ENCODE data around the gene SLC44A1. TPM values are rescaled to one million over a fixed set of nuclear protein-coding genes. Genes with fewer than 3 reads are reported as not detected.

The SLC44A1 gene
- total and polyA plus RNA-seq, 2 of the 13 experiments (the other 11 are each of a cell fraction or from before 2014, with no cell fraction given) = 21.4 to 40.8 TPM

DNA sequence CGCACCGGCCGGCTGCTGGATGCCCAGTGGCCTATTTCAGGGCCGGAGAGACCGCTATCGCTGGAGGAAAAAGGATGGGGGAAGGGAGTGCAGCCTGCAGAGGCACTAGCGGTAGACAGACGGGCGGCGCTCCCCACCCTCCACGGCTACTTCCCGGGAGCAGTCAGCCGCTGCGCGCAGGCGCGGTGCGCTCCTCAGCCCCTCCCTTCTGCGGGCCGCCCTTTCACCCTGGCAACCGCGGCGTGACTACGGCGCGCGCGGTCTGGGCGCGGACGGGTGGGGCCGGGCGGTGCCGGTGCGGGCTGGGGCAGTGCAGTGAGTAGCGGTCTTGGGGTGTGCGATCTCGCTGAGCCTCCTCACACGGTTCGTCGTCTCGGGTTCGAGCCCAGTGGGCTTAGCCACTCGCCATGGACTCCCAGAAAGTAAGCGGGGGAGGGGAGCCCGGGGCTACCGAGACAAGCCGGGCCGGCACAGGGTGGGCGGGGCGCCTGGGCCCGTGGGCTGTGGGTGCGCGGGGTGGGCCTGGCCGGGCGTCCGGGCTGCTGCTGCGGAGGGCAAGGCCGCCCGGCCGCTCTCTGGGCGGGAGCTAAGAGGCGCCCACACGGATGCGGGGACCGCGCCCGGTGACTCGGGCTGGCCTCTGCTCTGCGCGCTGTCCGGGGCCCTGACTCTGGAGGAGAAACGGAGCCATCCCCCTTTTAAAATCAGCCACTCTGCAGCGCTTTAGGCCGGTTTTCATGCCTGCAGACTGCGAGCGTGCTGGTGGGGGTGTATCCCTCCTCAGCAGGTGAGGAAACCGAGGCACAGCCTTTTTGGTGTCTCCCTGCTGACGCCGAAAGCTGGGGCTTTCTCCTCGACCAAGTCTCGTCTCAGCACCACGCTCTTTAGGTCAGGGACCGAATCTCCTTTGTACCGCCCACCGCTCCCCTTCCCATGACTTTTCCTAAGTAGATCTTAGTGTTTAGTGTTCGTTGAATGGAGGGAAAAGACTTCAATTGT, 203.7 kb downstream of the SLC44A1 start, which contains the start of gene FSD1L (continued):
- TF ChIP-seq MTA1 (CRISPR knock-in tag; IDR thresholded peaks at IDR 0.05; ENCODE audit: borderline replicate concordance) = peak; percentile 68; the same call in 1 of the 2 replicates
- no peak for TF ChIP-seq ZNF282 (IDR thresholded peaks at IDR 0.05; ENCODE audit: partially characterized antibody)
- 0 out of 2 replicates have a peak, but pooled peaks have one; percentile 57 for TF ChIP-seq HMG20B (CRISPR knock-in tag; conservative IDR thresholded peaks at IDR 0.05)
- TF ChIP-seq, protein P1, sequence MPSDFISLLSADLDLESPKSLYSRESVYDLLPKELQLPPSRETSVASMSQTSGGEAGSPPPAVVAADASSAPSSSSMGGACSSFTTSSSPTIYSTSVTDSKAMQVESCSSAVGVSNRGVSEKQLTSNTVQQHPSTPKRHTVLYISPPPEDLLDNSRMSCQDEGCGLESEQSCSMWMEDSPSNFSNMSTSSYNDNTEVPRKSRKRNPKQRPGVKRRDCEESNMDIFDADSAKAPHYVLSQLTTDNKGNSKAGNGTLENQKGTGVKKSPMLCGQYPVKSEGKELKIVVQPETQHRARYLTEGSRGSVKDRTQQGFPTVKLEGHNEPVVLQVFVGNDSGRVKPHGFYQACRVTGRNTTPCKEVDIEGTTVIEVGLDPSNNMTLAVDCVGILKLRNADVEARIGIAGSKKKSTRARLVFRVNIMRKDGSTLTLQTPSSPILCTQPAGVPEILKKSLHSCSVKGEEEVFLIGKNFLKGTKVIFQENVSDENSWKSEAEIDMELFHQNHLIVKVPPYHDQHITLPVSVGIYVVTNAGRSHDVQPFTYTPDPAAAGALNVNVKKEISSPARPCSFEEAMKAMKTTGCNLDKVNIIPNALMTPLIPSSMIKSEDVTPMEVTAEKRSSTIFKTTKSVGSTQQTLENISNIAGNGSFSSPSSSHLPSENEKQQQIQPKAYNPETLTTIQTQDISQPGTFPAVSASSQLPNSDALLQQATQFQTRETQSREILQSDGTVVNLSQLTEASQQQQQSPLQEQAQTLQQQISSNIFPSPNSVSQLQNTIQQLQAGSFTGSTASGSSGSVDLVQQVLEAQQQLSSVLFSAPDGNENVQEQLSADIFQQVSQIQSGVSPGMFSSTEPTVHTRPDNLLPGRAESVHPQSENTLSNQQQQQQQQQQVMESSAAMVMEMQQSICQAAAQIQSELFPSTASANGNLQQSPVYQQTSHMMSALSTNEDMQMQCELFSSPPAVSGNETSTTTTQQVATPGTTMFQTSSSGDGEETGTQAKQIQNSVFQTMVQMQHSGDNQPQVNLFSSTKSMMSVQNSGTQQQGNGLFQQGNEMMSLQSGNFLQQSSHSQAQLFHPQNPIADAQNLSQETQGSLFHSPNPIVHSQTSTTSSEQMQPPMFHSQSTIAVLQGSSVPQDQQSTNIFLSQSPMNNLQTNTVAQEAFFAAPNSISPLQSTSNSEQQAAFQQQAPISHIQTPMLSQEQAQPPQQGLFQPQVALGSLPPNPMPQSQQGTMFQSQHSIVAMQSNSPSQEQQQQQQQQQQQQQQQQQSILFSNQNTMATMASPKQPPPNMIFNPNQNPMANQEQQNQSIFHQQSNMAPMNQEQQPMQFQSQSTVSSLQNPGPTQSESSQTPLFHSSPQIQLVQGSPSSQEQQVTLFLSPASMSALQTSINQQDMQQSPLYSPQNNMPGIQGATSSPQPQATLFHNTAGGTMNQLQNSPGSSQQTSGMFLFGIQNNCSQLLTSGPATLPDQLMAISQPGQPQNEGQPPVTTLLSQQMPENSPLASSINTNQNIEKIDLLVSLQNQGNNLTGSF (CRISPR knock-in tag; IDR thresholded peaks at IDR 0.05) = no peak
- TF ChIP-seq FOSL1 (CRISPR knock-in tag; IDR thresholded peaks at IDR 0.05; ENCODE audit: borderline replicate concordance) = no peak
- TF ChIP-seq ZC3H13 (CRISPR knock-in tag; IDR thresholded peaks at IDR 0.05) = no peak
- peak; percentile 13; the same call in 1 of the 2 replicates for TF ChIP-seq DPF2 (CRISPR knock-in tag; IDR thresholded peaks at IDR 0.05; ENCODE audit: borderline replicate concordance, low read depth)
- TF ChIP-seq, protein P2, sequence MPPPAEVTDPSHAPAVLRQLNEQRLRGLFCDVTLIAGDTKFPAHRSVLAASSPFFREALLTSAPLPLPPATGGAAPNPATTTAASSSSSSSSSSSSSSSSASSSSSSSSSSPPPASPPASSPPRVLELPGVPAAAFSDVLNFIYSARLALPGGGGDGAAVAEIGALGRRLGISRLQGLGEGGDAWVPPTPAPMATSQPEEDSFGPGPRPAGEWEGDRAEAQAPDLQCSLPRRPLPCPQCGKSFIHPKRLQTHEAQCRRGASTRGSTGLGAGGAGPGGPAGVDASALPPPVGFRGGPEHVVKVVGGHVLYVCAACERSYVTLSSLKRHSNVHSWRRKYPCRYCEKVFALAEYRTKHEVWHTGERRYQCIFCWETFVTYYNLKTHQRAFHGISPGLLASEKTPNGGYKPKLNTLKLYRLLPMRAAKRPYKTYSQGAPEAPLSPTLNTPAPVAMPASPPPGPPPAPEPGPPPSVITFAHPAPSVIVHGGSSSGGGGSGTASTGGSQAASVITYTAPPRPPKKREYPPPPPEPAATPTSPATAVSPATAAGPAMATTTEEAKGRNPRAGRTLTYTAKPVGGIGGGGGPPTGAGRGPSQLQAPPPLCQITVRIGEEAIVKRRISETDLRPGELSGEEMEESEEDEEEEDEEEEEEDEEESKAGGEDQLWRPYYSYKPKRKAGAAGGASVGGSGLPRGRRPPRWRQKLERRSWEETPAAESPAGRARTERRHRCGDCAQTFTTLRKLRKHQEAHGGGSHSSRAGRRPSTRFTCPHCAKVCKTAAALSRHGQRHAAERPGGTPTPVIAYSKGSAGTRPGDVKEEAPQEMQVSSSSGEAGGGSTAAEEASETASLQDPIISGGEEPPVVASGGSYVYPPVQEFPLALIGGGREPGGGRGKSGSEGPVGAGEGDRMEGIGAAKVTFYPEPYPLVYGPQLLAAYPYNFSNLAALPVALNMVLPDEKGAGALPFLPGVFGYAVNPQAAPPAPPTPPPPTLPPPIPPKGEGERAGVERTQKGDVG (CRISPR knock-in tag; IDR thresholded peaks at IDR 0.05; ENCODE audit: borderline replicate concordance) = no peak
- TF ChIP-seq ZNF30 (CRISPR knock-in tag; IDR thresholded peaks at IDR 0.05) = 0 out of 2 replicates have a peak, but pooled peaks have one; percentile 4
- TF ChIP-seq PBX3 (CRISPR knock-in tag; IDR thresholded peaks at IDR 0.05; ENCODE audit: borderline replicate concordance) = no peak
- no peak for TF ChIP-seq CCAR2 (optimal IDR thresholded peaks at IDR 0.05; ENCODE audit: low read depth, low read length)
- TF ChIP-seq ZNF3 (CRISPR knock-in tag; IDR thresholded peaks at IDR 0.05) = no peak
- no peak for TF ChIP-seq ZFAT (CRISPR knock-in tag; conservative IDR thresholded peaks at IDR 0.05)
- TF ChIP-seq HINFP (CRISPR knock-in tag; IDR thresholded peaks at IDR 0.05; ENCODE audit: low read depth) = 0 out of 2 replicates have a peak, but pooled peaks have one; percentile 30
- TF ChIP-seq ZNF652 (CRISPR knock-in tag; IDR thresholded peaks at IDR 0.05; ENCODE audit: borderline replicate concordance, low read depth) = no peak
- TF ChIP-seq GTF3A (CRISPR knock-in tag; conservative IDR thresholded peaks at IDR 0.05) = 0 out of 2 replicates have a peak, but pooled peaks have one; percentile 32
